OCI-LY3 (cell line): Measurements from ENCODE around the gene ZNF830.

Experiments
- EZH2phosphoT487 ChIP-seq: fragments of 200-600 bp; shearing (Covaris generic); IDR thresholded peaks from 2 replicates; pipeline ENCODE4 v1.6.1; 2018; ENCODE audit warnings: antibody characterized with exemption, mixed run types, low read depth
- TF ChIP-seq, protein P1 (sequence below): fragments of 200-600, 300-600 bp; sonication (generic); IDR thresholded peaks from 2 replicates; pipeline ENCODE4 v1.5.1; 2014; ENCODE audit warnings: antibody characterized with exemption, low read length, low read depth

DNA sequence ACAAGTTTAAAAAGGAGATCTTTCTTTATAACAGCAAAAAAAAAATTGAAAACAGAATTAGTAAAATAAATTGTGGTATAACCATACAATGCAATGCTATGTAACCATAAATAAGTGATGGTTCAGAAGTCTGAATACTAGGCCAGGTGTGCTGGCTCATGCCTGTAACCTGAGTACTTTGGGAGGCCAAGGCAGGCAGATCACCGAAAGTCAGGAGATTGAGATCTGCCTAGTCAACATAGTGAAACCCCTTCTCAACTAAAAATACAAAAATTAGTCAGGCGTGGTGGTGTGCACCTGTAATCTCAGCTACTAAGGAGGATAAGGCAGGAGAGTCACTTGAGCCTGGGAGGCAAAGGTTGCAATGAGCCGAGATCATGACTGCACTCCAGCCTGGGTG lies 34.7 kb upstream of the ZNF830 start:
- TF ChIP-seq, protein P1, sequence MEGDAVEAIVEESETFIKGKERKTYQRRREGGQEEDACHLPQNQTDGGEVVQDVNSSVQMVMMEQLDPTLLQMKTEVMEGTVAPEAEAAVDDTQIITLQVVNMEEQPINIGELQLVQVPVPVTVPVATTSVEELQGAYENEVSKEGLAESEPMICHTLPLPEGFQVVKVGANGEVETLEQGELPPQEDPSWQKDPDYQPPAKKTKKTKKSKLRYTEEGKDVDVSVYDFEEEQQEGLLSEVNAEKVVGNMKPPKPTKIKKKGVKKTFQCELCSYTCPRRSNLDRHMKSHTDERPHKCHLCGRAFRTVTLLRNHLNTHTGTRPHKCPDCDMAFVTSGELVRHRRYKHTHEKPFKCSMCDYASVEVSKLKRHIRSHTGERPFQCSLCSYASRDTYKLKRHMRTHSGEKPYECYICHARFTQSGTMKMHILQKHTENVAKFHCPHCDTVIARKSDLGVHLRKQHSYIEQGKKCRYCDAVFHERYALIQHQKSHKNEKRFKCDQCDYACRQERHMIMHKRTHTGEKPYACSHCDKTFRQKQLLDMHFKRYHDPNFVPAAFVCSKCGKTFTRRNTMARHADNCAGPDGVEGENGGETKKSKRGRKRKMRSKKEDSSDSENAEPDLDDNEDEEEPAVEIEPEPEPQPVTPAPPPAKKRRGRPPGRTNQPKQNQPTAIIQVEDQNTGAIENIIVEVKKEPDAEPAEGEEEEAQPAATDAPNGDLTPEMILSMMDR = no peak
- no peak for TF ChIP-seq EZH2phosphoT487
